Central memory CD8-positive, alpha-beta T cell (primary cell): Measurements from ENCODE around the gene NRXN3.

Experiments used
- ATAC-seq: fragments of 150-1000 bp; cut with Tn5 transposase; replicated peaks from 2 replicates; pipeline ENCODE4 v1.10.0; 2022; ENCODE audit warnings: mild to moderate bottlenecking, moderate FRiP score, moderate number of reproducible peaks; ENCODE audit not compliant: poor library complexity, severe bottlenecking; ENCODE audit errors: extremely low read depth
- DNase-seq, 2 donors: peaks; one replicate each; pipeline ENCODE4 v3.0.0; 2021; ENCODE audit warnings: low spot score in 2 of 2
- H3K27ac Mint-ChIP-seq: one replicate; pipeline ENCODE4 v1.8.0; 2022; ENCODE audit warnings: low read depth, mild to moderate bottlenecking, moderate library complexity, mixed read lengths
- H3K27me3 Mint-ChIP-seq: one replicate; pipeline ENCODE4 v1.8.0; 2022; ENCODE audit warnings: mixed read lengths
- H3K36me3 Mint-ChIP-seq: one replicate; pipeline ENCODE4 v1.8.0; 2022; ENCODE audit warnings: mild to moderate bottlenecking, moderate library complexity, mixed read lengths; ENCODE audit not compliant: insufficient read depth
- H3K4me1 Mint-ChIP-seq: one replicate; pipeline ENCODE4 v1.8.0; 2022; ENCODE audit warnings: mixed read lengths
- H3K4me3 Mint-ChIP-seq: one replicate; pipeline ENCODE4 v1.8.0; 2022; ENCODE audit warnings: mild to moderate bottlenecking, moderate library complexity, mixed read lengths
- H3K9me3 Mint-ChIP-seq: one replicate; pipeline ENCODE4 v1.8.0; 2022; ENCODE audit warnings: mixed read lengths

The NRXN3 gene

DNA sequence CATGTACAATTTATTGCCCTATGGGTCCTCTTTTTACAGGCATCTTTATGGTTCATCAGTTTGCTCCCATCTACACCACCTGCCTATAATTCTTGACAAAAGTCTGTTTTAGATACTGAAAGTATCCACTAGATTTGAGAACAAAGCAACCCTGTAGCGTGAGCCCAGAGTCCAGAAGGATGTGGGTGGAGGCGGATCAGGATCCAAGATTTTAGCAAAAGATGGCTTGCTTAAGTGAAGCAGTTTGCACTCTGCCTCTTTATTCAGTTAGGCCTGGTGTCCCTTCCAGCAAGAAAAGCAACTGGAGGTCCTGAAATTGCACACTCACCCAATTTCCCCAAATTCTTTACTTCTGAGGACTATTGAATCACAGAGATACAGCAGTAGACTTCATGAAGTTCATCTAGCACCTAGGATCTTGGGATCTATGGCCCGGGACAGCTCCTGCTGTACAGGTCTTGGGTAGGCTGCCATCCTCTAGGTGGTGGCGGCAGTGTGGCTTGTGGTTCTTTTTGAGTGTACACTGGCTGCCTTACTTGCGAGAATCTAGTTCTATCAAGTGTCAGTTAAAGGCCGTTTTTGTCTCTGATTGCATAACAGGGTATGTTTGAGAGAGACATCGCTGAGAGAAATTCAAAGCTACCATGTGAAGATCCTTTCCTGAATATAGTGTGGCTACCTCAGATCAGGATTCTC, 873.2 kb downstream of the NRXN3 start:
- Mint-ChIP-seq H3K9me3 (peaks cover 9% of the 10 kb centered on the region), H3K4me1 (no peaks in the 10 kb centered on the region), H3K27me3 (no peaks in the 10 kb centered on the region), H3K36me3 (no peaks in the 10 kb centered on the region), H3K4me3 (no peak overlapping the region), H3K27ac (no peak overlapping the region)
- DNase-seq (no peak), ATAC-seq (no peak)

DNA sequence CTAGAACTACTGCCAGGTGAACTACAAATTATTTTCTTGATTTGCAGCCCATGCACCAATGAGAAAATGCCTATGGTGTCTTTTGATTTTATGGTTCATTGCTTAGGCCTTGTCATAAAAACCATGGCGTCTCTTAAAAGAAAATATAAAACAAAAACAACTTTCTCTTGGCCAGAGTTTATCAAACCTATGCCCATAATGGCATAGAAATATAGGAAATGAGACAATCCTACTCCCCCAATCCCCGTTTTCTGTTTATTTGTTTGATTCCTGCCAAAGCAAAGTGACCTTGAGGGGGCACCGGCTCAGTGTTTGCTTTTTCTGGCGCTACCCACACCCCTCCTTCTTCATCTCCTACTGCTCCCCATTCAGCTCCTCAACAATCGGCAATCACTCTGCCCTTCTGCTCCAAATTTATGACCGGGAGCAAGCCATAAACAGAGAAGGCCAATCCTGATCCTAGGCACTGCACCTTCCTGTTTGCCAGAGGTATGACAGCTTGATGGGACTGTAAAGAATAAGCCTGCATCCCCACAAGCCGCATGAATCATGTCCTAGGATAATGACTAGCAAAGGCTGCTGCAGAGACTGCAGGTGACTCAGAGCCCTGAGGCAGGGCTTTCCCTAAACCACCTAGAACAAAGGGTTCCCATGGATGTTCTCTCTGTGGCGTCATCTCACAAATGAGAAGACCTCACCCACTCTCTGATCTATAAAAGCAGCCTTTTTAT, 874.9 kb downstream of the NRXN3 start:
- no peak for ATAC-seq
- no peaks in the 10 kb centered on the region for H3K27me3 Mint-ChIP-seq
- peaks cover 9% of the 10 kb centered on the region for H3K9me3 Mint-ChIP-seq
- no peak overlapping the region for H3K27ac Mint-ChIP-seq
- no peak overlapping the region for H3K4me3 Mint-ChIP-seq
- DNase-seq, result no peak
- no peaks in the 10 kb centered on the region for H3K4me1 Mint-ChIP-seq
- H3K36me3 Mint-ChIP-seq, result no peaks in the 10 kb centered on the region

DNA sequence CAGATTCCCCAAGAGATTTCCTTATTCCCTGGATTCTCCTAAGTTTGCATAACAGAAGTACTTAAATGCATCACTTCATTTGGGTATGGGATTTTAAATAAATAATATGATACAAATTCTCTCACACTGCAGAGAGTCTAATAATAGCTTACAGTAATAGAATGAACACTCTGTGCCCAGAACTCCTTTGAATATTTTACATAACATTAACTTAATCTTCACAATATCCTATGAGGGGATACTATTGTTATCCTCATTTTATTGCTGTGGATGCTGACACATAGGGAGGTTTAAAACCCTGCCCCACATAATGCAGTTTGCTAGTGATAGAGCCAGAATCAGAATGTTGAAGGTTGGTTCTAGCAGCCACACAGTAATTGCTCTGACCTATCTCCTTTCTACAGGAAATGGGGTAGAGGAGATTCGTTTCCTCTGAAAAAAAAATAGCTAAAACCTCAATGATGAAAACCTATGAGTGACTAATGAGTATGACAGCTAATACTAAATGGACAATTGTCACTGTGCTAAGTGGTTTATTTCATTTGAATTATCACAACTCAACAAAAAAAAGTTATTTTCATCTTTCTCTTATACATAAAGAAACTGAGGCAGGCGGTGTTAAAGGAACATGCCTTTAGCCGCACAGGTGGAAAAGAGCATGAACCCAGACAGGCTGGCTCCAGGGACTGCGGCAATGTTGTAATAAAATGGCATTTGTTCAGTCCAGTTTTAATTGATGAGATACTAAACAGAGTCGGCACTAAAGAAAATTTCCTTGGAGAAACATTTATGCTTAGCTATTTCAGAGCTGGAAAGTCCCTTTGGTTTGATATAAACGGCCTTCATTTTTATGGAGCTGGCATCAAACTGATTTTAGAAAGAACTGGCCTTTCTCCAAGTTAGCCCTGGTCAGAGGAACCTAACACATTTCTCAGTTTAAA, 880.9 kb downstream of the NRXN3 start:
- no peak for ATAC-seq

DNA sequence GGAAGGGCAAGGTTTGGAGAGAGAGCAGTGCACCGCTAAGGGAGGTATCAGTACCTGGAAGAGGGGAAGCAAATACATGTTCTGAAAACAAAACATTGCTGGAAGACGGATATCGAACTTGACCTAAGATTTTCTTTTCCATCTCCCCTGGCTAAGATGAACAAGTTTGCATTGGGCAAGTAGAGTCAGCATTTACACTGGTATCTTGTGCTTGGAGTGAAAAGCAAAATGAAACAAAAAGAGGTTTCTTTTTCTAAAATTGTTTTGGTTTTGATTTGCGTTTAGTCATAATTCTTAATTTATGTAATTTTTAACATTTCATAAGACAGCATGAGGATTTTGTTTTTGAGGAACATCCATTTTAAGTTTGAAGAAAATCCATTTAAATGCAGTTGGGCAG, 881.6 kb downstream of the NRXN3 start:
- Mint-ChIP-seq H3K36me3 (no peaks in the 10 kb centered on the region), H3K4me3 (no peak overlapping the region), H3K27me3 (no peaks in the 10 kb centered on the region), H3K4me1 (no peaks in the 10 kb centered on the region), H3K27ac (no peak overlapping the region), H3K9me3 (peaks cover 15% of the 10 kb centered on the region)
- DNase-seq (no peak), ATAC-seq (no peak)

More for the DNA sequence above, 880.9 kb downstream of the NRXN3 start:
- peaks cover 15% of the 10 kb centered on the region for H3K9me3 Mint-ChIP-seq
- H3K36me3 Mint-ChIP-seq, result no peaks in the 10 kb centered on the region
- no peak for DNase-seq
- no peak overlapping the region for H3K4me3 Mint-ChIP-seq
- no peak overlapping the region for H3K27ac Mint-ChIP-seq
- H3K27me3 Mint-ChIP-seq, result no peaks in the 10 kb centered on the region
- H3K4me1 Mint-ChIP-seq, result no peaks in the 10 kb centered on the region

DNA sequence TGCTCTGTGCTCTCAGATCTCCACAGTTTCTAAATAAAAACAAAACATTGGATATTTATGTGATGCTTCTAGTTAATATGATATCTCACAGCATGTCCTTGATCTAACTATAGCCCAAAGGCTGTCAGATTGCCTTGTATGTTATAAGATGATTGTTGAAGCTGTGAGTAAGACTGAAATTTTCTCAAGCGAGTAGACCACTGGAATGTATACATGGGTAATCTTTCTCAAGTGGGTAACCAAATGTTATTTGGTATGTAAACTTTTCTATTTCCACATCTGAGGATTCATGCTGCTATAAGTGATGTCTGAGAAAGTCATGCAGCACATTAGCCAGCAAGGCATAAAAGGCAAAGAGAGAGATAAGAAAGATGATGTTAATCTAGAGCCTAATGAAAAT, 886.7 kb downstream of the NRXN3 start:
- H3K27ac Mint-ChIP-seq, result no peak overlapping the region
- H3K4me3 Mint-ChIP-seq, result no peak overlapping the region
- DNase-seq (no peak), ATAC-seq (no peak)
- H3K36me3 Mint-ChIP-seq, result no peaks in the 10 kb centered on the region
- peaks cover 28% of the 10 kb centered on the region for H3K9me3 Mint-ChIP-seq
- H3K4me1 Mint-ChIP-seq, result no peaks in the 10 kb centered on the region
- no peaks in the 10 kb centered on the region for H3K27me3 Mint-ChIP-seq

DNA sequence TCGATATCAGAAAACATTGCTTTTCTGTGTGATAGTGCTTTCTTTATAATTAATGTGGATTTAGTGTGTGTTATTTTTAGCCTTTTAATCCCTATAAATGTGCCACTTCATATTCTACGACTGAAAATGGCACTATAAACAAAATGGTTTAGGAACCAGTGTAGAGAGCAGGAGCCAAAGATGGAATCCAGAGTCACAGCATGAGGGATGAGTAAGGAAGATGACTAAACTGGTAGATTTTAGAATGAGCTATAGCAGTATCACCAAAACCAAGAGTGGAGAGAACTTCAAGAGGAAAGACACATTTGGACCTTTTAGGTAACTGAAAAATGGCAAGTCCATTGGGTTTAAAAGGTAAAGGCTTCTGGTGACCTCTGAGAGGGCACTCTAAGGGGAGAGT, 887.2 kb downstream of the NRXN3 start:
- Mint-ChIP-seq H3K27me3 (no peaks in the 10 kb centered on the region), H3K9me3 (peaks cover 28% of the 10 kb centered on the region), H3K4me1 (no peaks in the 10 kb centered on the region), H3K4me3 (no peak overlapping the region), H3K36me3 (no peaks in the 10 kb centered on the region), H3K27ac (no peak overlapping the region)
- ATAC-seq (no peak), DNase-seq (no peak)

DNA sequence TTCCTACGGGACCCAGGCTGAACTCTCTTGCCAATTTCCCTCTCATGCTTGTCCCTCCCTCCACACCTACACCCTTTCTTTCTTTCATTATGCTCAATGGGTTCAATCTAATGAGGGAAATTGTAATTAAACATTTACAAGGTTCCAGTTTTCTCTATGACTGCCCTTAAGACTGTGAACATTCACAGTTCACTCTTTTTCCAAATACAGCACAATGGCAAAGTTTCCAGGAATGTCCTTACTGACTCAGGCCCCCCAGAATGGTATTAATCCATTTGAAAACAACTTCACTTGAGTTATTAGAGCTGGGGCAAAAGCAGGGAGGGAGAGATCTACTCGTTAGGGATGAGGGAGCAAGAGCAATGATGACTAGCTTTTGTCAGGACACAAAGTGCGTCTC, 892.1 kb downstream of the NRXN3 start:
- no peaks in the 10 kb centered on the region for H3K4me1 Mint-ChIP-seq
- H3K27me3 Mint-ChIP-seq, result no peaks in the 10 kb centered on the region
- DNase-seq, result no peak
- no peaks in the 10 kb centered on the region for H3K36me3 Mint-ChIP-seq
- H3K4me3 Mint-ChIP-seq, result no peak overlapping the region
- no peak overlapping the region for H3K27ac Mint-ChIP-seq
- ATAC-seq, result no peak
- peaks cover 15% of the 10 kb centered on the region for H3K9me3 Mint-ChIP-seq

DNA sequence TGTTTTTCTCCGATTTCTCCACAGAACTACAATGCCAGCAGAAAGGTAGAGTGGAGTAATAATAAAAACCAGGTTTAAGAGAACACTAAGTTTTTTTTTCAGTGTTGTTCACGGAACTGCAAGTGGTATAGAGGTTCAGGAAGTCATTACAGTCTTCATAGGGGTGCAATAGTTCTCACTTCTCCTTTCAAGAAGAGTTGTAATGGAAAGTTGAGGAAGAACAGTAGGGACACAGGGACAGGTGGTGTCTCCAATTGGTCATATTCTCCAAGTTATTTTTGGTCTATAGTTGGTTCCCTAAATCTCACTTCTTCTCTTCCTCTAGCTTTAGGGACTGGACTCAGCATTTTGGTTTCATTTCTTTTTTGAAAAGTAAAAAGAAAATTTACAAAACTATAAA, 894.0 kb downstream of the NRXN3 start:
- Mint-ChIP-seq H3K9me3 (peaks cover 11% of the 10 kb centered on the region), H3K36me3 (no peaks in the 10 kb centered on the region), H3K27me3 (no peaks in the 10 kb centered on the region), H3K4me3 (no peak overlapping the region), H3K27ac (no peak overlapping the region), H3K4me1 (no peaks in the 10 kb centered on the region)
- DNase-seq (no peak), ATAC-seq (no peak)

DNA sequence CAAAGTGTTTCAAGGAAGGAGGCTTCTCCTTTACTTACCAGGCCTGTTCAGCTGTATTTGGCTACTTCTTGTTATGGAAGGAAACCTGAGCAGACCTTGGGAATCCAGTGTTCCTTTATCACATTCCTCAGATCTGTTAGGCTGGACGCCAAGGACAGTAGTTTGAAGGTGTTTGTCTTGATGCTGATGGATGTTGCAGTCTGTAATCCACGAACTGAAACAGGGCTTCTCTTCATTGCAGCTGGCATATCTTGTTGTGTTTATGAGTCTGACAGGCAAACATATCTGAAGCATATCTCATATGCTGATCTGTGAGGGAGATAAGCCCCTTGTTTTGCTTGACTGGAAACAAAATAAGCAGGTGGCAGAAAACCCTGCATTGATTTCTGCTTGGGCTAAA, 904.3 kb downstream of the NRXN3 start:
- no peaks in the 10 kb centered on the region for H3K4me1 Mint-ChIP-seq
- DNase-seq (no peak), ATAC-seq (no peak)
- no peak overlapping the region for H3K4me3 Mint-ChIP-seq
- H3K36me3 Mint-ChIP-seq, result no peaks in the 10 kb centered on the region
- no peaks in the 10 kb centered on the region for H3K27me3 Mint-ChIP-seq
- H3K27ac Mint-ChIP-seq, result no peak overlapping the region
- H3K9me3 Mint-ChIP-seq, result peaks cover 5% of the 10 kb centered on the region

DNA sequence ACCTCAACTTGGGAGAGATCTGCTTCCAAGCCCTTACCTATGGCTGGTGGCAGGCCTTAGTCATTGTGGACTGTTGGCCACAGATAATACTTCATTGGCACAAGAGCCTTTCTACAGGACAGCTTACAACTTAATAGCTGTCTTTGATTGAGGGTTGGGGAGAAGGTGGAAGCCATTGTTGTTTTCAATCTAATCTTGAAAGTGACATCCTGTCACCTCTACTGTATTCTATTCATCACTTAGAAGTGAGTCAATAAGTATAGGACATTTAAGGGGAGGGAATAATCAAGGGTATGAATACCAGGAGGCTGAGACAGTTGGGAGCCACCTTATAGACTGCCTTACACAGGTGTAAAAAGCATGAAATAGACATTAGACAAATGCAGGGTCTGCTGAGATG, 906.3 kb downstream of the NRXN3 start:
- H3K27me3 Mint-ChIP-seq, result no peaks in the 10 kb centered on the region
- no peak for ATAC-seq

DNA sequence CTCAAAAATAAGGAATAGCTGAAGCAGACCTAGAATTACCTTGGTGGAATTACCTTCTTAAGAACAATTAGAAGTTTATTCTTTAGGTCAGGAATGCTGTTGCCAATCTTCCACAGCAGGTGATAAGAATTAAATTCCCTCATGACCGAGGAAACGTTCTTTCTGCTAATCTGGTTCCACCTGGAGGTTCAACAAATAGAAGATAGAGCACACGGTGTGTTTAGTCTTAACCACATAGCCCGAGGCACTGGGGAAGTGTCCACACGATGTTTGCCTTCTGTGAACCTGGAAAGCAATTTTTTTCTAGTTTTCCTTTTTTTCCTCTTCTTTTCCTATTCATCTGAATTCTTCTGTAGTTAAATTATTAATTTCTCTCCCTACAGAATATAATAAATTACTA, 906.9 kb downstream of the NRXN3 start:
- no peak overlapping the region for H3K4me3 Mint-ChIP-seq
- no peak overlapping the region for H3K27ac Mint-ChIP-seq
- no peaks in the 10 kb centered on the region for H3K36me3 Mint-ChIP-seq
- ATAC-seq, result no peak
- peaks cover 5% of the 10 kb centered on the region for H3K9me3 Mint-ChIP-seq
- no peaks in the 10 kb centered on the region for H3K27me3 Mint-ChIP-seq
- no peak for DNase-seq
- no peaks in the 10 kb centered on the region for H3K4me1 Mint-ChIP-seq

More for the DNA sequence above, 906.3 kb downstream of the NRXN3 start:
- DNase-seq, result no peak
- Mint-ChIP-seq H3K27ac (no peak overlapping the region), H3K4me3 (no peak overlapping the region), H3K9me3 (peaks cover 5% of the 10 kb centered on the region), H3K36me3 (no peaks in the 10 kb centered on the region), H3K4me1 (no peaks in the 10 kb centered on the region)

DNA sequence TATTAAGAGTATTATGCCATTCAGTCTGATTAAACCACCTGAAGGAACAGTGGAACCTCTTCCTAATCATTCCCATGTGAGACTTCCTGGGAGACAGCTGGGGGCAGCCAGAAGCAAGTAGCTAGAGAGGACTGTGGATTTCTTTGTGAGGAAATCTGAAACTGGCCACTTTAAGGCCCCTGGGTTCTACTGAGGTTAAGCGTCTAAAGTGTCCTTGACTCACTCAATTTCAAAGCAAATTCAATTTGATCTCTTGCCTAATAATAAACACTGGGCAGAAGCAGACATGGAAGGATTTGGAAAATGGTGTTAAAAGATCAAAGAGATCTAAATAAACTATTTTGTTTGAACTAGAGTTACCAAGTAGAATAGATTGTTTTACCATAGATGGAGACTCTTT, 909.9 kb downstream of the NRXN3 start:
- ATAC-seq (no peak), DNase-seq (no peak)
- H3K27me3 Mint-ChIP-seq, result no peaks in the 10 kb centered on the region
- no peak overlapping the region for H3K4me3 Mint-ChIP-seq
- H3K27ac Mint-ChIP-seq, result no peak overlapping the region
- no peaks in the 10 kb centered on the region for H3K4me1 Mint-ChIP-seq
- no peaks in the 10 kb centered on the region for H3K36me3 Mint-ChIP-seq
- H3K9me3 Mint-ChIP-seq, result peaks cover 5% of the 10 kb centered on the region
